HT1080 (cell line): ENCODE results near the gene TMEM131L. TPM values are rescaled to one million over a fixed set of nuclear protein-coding genes. Genes with fewer than 3 reads are reported as not detected.

Source experiments
- DNase-seq: peaks from one replicate; pipeline ENCODE4 v3.0.0-alpha.2; 2015; ENCODE audit warnings: low read depth
- total RNA-seq: library from RNA; depleted of rRNA; stranded (reverse); fragments of >200 nt; shearing (Covaris generic); gene quantifications from 2 replicates; pipeline ENCODE4 v1.2.3, GENCODE V29; 2014; rRNA removed

Gene TMEM131L
- total RNA-seq, 1 experiment from 2014 or later = 10.0 TPM

GRCh38 chr4:153684182-153684970, 218.2 kb downstream of the TMEM131L start, which contains the start of gene TLR2:
Gene TLR2 (plus strand): TSS chr4:153684280. CDS start chr4:153702908, 18,628 bp downstream.
- no peak for DNase-seq

GRCh38 chr4:153684971-153685371, 218.8 kb downstream of the TMEM131L start:
- DNase-seq = no peak

Other genes with a start within 250 kb of the TMEM131L start
- gene MND1, start 121.7 kb upstream of the TMEM131L start, total RNA-seq = 18.8 and 20.0 TPM in 2 replicates
- not detected in 2 replicates for gene TLR2, start 217.9 kb downstream of the TMEM131L start, total RNA-seq